Right atrium auricular region (tissue), 2 donors: Measurements from ENCODE around the gene PLIN4. TPM values are rescaled to one million over a fixed set of nuclear protein-coding genes. Genes with fewer than 3 reads are reported as not detected.

Source experiments
- DNase-seq: peaks from one replicate; pipeline ENCODE4 v3.0.0-alpha.2; 2019; ENCODE audit warnings: low spot score
- H3K27ac ChIP-seq, 2 donors: fragments of 200-600 bp; sonication (generic); 1 replicate in 1 of 2; 2 replicates in 1 of 2; pipeline ENCODE4 v1.5.1; 2016 to 2019
- H3K27me3 ChIP-seq, 2 donors: fragments of 200-600 bp; sonication (generic); one replicate each; pipeline versions ENCODE4 v1.5.1 to v1.6.0; 2017 to 2019
- H3K36me3 ChIP-seq: fragments of 200-600 bp; sonication (generic); one replicate; pipeline ENCODE4 v1.5.1; 2016
- H3K4me1 ChIP-seq, 2 donors: fragments of 200-600 bp; sonication (generic); one replicate each; pipeline versions ENCODE4 v1.5.1 to v1.6.0; 2017 to 2019
- H3K4me3 ChIP-seq, 2 donors: fragments of 200-600 bp; sonication (generic); 1 replicate in 1 of 2; 2 replicates in 1 of 2; pipeline ENCODE4 v1.5.1; 2017 to 2019; ENCODE audit warnings: mild to moderate bottlenecking in 1 of 2, moderate library complexity in 1 of 2
- H3K9me3 ChIP-seq, 2 donors: fragments of 200-600 bp; sonication (generic); one replicate each; pipeline ENCODE4 v1.5.1; 2019
- CTCF ChIP-seq, 2 donors: fragments of 200-600 bp; sonication (generic); IDR thresholded peaks; one replicate each; pipeline ENCODE4 v1.5.1; 2019; ENCODE audit warnings: antibody characterized with exemption in 2 of 2
- total RNA-seq, 2 donors: library from RNA; depleted of rRNA; stranded (reverse); fragments of >200 nt; gene quantifications; one replicate each; pipeline ENCODE4 v1.1.0, GENCODE V29; 2016

The PLIN4 gene
- total RNA-seq, 2 donors from 2014 or later, result 104 to 156 TPM

DNA sequence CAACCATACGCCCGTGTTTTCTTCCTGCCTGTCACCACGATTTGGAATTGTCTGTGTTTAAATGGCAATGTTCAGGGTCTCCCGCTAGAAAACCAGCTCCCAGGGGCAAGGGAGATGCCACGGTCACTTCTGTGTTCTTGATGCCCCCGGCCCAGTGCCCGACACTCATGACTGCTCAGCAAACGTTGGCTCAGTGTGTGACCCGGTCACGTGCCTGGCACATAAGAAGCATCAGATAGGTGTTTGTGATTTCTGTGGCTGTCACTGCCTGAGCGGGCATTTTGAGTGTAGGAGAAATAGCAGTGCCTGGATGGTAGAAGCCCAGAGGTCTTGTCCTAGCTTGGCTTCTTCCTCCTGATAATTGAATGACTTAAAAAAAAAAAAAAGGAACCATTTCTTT is 30.7 kb downstream of the PLIN4 start:
- peaks cover 0 to 4% of the 10 kb centered on the region in 2 donors for H3K4me1 ChIP-seq
- no peaks in the 10 kb centered on the region for H3K9me3 ChIP-seq
- TF ChIP-seq CTCF (IDR thresholded peaks at IDR 0.05), result no peak
- H3K36me3 ChIP-seq, result peaks cover 40% of the 10 kb centered on the region
- no peak for DNase-seq
- peak overlapping the region; percentile 16 to 55 for H3K27ac ChIP-seq
- no peak overlapping the region for H3K4me3 ChIP-seq
- no peaks in the 10 kb centered on the region for H3K27me3 ChIP-seq

- no peak for TF ChIP-seq CTCF (IDR thresholded peaks at IDR 0.05)
Measured at GRCh38 chr19:4483385-4483784, 34.9 kb downstream of the PLIN4 start.

DNA sequence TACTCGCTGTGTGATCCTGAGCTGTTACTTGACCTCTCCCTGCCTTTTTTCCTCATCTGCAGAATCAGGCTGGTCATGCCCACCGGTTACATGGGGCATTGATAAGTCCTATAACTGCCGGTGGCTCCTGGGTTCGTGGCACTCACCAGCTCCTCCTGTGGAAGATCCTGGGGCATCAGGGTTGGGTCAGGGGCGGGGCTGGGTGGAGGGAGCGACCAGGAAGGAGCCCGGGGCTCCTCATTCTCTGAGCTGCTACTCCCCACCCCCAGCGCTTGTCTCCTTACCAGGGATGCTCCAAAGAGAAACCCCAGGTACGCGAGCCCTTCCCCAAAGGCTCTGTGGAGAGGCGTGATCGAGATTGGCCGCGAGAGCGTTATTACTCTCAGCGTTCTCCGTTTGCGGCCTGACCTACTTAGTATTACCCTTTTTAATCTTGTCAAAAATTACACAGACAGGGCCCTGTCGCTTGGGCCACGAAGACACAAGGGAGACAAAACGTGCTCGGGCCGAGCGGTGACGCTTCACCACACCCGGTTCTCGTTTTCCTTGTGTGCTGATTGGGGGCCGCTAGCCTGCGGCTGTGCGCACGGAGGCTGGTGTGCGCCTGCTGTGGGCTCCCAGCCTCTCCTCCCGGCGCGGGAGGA is 35.4 kb downstream of the PLIN4 start:
- no peak for TF ChIP-seq CTCF (IDR thresholded peaks at IDR 0.05)
- Histone ChIP-seq H3K4me1 (peaks cover 0 to under 1% of the 10 kb centered on the region in 2 donors), H3K36me3 (peaks cover 12% of the 10 kb centered on the region), H3K27ac (no peak overlapping the region), H3K4me3 (no peak overlapping the region), H3K27me3 (no peaks in the 10 kb centered on the region), H3K9me3 (no peaks in the 10 kb centered on the region)
- no peak for DNase-seq

More at GRCh38 chr19:4483385-4483784, 34.9 kb downstream of the PLIN4 start:
- Histone ChIP-seq H3K4me3 (no peak overlapping the region), H3K36me3 (peaks cover 12% of the 10 kb centered on the region), H3K9me3 (no peaks in the 10 kb centered on the region), H3K27me3 (no peaks in the 10 kb centered on the region), H3K27ac (no peak overlapping the region), H3K4me1 (peaks cover 0 to 4% of the 10 kb centered on the region in 2 donors)
- no peak for DNase-seq

- Histone ChIP-seq H3K9me3 (no peaks in the 10 kb centered on the region), H3K27ac (no peak overlapping the region), H3K4me1 (peaks cover 0 to 26% of the 10 kb centered on the region in 2 donors), H3K4me3 (no peak overlapping the region), H3K27me3 (no peaks in the 10 kb centered on the region), H3K36me3 (peaks cover 10% of the 10 kb centered on the region)
- DNase-seq, result no peak
- no peak for TF ChIP-seq CTCF (IDR thresholded peaks at IDR 0.05)
Measured at GRCh38 chr19:4477034-4477801, 41.1 kb downstream of the PLIN4 start.

DNA sequence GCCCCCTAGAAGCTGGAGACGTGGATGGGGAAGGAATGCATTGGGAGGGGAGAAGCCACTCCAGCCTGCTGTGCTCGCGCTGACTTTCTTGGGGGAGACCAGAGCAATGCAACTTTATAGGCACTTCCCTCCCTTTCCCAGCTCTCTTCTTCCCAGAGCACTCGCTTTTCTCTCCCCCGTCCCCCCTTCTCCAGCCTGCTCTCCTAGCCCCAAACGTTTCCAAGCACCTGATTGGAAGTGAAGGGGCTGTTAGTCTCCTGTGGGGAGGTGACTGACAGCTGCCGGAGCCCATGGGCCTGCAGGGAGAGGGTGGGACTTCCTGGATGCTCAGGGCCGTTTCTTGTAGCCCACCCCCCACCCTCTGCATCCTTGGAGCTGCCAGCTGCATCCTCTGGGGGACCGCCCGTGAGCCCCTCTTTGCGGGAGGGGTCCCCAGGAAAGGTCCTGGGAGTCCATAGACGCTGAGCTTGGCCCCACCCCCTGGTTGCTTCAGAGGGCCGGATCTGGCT is 43.7 kb downstream of the PLIN4 start:
- no peak for DNase-seq
- no peak for TF ChIP-seq CTCF (IDR thresholded peaks at IDR 0.05)
- Histone ChIP-seq H3K36me3 (peaks cover 8% of the 10 kb centered on the region), H3K4me1 (peaks cover 0 to 30% of the 10 kb centered on the region in 2 donors), H3K27ac (peak overlapping the region in 1 of 2 donors; percentile 31), H3K4me3 (peak overlapping the region in 1 of 2 donors; percentile 28), H3K27me3 (no peaks in the 10 kb centered on the region), H3K9me3 (no peaks in the 10 kb centered on the region)
